GM18511 (cell line): ENCODE measurements around the gene TMEM150A.
"Not testable (repeated sequence)": the region's sequence is repeated elsewhere in the genome, so short reads cannot be mapped to it uniquely, and the experiment has no call there.

Experiments used
- ATAC-seq: cut with Tn5 transposase; IDR thresholded peaks from one replicate; pipeline ENCODE4 v1.9.1; 2021; ENCODE audit warnings: mild to moderate bottlenecking, moderate library complexity; ENCODE audit not compliant: unreplicated experiment

Gene TMEM150A

GRCh38 chr2:85602476-85603234 lies at the start of gene TMEM150A:
Gene TMEM150A, minus strand, starts transcription at chr2:85602698. Its CDS starts 750 bp downstream, at chr2:85601948.
- ATAC-seq: peak; percentile 97

GRCh38 chr2:85652056-85652455 lies 49.6 kb upstream of the TMEM150A start:
- no peak for ATAC-seq

- ATAC-seq: no peak
Measured at GRCh38 chr2:85651097-85651496, 48.6 kb upstream of the TMEM150A start.

GRCh38 chr2:85650456-85650855 lies 48.0 kb upstream of the TMEM150A start:
- ATAC-seq: no peak

- ATAC-seq: no peak
Measured at GRCh38 chr2:85649201-85650190, 47.0 kb upstream of the TMEM150A start.

GRCh38 chr2:85648619-85649018 lies 46.1 kb upstream of the TMEM150A start:
- ATAC-seq: peak; percentile 35

GRCh38 chr2:85647823-85648526 lies 45.5 kb upstream of the TMEM150A start:
- ATAC-seq: peak; percentile 84

- ATAC-seq: no peak
Measured at GRCh38 chr2:85646166-85646565, 43.7 kb upstream of the TMEM150A start.

GRCh38 chr2:85644909-85645308 lies 42.4 kb upstream of the TMEM150A start:
- ATAC-seq: no peak

GRCh38 chr2:85642725-85643124 lies 40.2 kb upstream of the TMEM150A start:
- ATAC-seq: no peak

- ATAC-seq: no peak
Measured at GRCh38 chr2:85635636-85636035, 33.1 kb upstream of the TMEM150A start.

GRCh38 chr2:85635011-85635410 lies 32.5 kb upstream of the TMEM150A start:
- ATAC-seq: no peak

GRCh38 chr2:85631316-85631715 lies 28.8 kb upstream of the TMEM150A start:
- ATAC-seq: no peak

- ATAC-seq: no peak
Measured at GRCh38 chr2:85628658-85629057, 26.2 kb upstream of the TMEM150A start.

- ATAC-seq: no peak
Measured at GRCh38 chr2:85623991-85624390, 21.5 kb upstream of the TMEM150A start.

GRCh38 chr2:85621338-85621737 lies 18.8 kb upstream of the TMEM150A start:
- no peak for ATAC-seq

GRCh38 chr2:85619617-85620016 lies 17.1 kb upstream of the TMEM150A start:
- no peak for ATAC-seq

GRCh38 chr2:85617723-85618122 lies 15.2 kb upstream of the TMEM150A start:
- not testable (repeated sequence) for ATAC-seq

GRCh38 chr2:85615413-85615728 lies 12.9 kb upstream of the TMEM150A start:
- no peak for ATAC-seq

GRCh38 chr2:85614757-85615156 lies 12.3 kb upstream of the TMEM150A start:
- ATAC-seq: not testable (repeated sequence)
